Memory B cell (primary cell): ENCODE results near the gene GPR137.
"Not testable (repeated sequence)": the region's sequence is repeated elsewhere in the genome, so short reads cannot be mapped to it uniquely, and the experiment has no call there.

Experiments
- ATAC-seq: fragments of 150-1000 bp; cut with Tn5 transposase; 2 replicates; pipeline ENCODE4 v1.10.0; 2021; ENCODE audit warnings: low read depth, mild to moderate bottlenecking, moderate library complexity
- DNase-seq, 2 donors: peaks; one replicate each; pipeline ENCODE4 v3.0.0; 2022; ENCODE audit warnings: low spot score in 2 of 2
- H3K27ac Mint-ChIP-seq: one replicate; pipeline ENCODE4 v1.8.0; 2022; ENCODE audit warnings: mild to moderate bottlenecking, moderate library complexity, mixed read lengths
- H3K27me3 Mint-ChIP-seq: one replicate; pipeline ENCODE4 v1.8.0; 2022; ENCODE audit warnings: mixed read lengths
- H3K36me3 Mint-ChIP-seq: one replicate; pipeline ENCODE4 v1.8.0; 2022; ENCODE audit warnings: mild to moderate bottlenecking, mixed read lengths
- H3K4me1 Mint-ChIP-seq: one replicate; pipeline ENCODE4 v1.8.0; 2022; ENCODE audit warnings: mixed read lengths
- H3K4me3 Mint-ChIP-seq: one replicate; pipeline ENCODE4 v1.8.0; 2022; ENCODE audit warnings: mild to moderate bottlenecking, moderate library complexity, mixed read lengths
- H3K9me3 Mint-ChIP-seq: one replicate; pipeline ENCODE4 v1.8.0; 2022; ENCODE audit warnings: mixed read lengths

GPR137 gene

GRCh38 chr11:64245797-64246620 is 39.6 kb upstream of the GPR137 start:
- Mint-ChIP-seq H3K4me1 (peaks cover 14% of the 10 kb centered on the region), H3K9me3 (no peaks in the 10 kb centered on the region), H3K27me3 (no peaks in the 10 kb centered on the region), H3K36me3 (peaks cover 2% of the 10 kb centered on the region), H3K27ac (peak overlapping the region; percentile 80), H3K4me3 (peak overlapping the region; percentile 89)
- no peak for ATAC-seq
- peak in 1 of 2 donors; percentile 56 for DNase-seq

- not testable (repeated sequence) for DNase-seq, H3K9me3 Mint-ChIP-seq, H3K27me3 Mint-ChIP-seq, H3K36me3 Mint-ChIP-seq
- ATAC-seq = peak; percentile 28
- Mint-ChIP-seq H3K4me1 (peaks cover 13% of the 10 kb centered on the region), H3K27ac (peak overlapping the region; percentile 78), H3K4me3 (peak overlapping the region; percentile 87)
These were observed 39.1 kb upstream of the GPR137 start for GRCh38 chr11:64246621-64246870.

DNA sequence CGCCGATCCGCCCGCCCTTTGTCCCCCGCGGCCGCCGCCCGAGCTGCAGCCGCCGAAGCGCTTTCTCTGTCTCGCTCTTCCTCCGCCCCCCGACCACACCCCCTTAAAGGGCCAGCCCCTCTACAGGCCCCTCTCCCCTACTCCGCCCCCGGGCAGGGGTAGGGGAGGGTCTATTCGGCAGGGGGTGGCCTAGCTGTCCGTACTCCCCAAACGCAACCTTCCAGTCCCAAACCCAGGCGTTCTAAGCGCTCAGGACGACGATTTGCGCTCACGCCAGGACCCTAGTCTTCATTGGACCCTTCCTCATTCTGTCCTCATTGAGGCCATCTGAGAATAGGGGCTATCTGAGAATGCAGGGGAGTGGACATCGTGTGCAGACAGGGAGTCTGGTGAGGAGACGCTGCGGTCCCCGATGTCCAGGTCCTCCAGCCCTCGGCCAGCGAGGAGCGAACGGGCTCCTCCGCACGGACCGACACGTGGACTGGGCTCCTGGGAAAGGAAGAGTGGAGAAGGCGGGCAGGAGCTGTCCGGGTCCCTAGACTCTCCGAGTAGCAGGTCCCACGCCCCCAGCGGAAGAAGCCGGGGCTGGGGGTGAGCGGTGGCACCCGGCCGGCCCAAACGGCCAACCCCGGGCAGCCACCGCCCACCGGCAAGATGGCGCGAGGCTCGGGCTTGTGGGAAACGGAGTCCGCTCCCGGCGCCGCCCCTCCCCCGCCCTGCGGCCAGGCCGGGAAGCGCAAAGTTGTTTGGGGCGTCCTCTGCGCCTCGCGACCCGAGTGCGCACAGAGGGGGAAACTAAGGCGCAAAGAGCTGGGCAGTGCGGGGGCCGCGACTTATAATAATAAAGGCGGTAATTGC is 38.5 kb upstream of the GPR137 start, which contains the start of gene PPP1R14B:
Gene PPP1R14B (minus strand): TSS at position 73 of the 858 bp plus-strand sequence. CDS start 270 bp downstream, outside the sequence.
- Mint-ChIP-seq H3K27ac (peak within 1 kb of the TSS; percentile 80), H3K27me3 (no peaks in the 10 kb centered on the region), H3K9me3 (no peaks in the 10 kb centered on the region), H3K36me3 (peaks cover 2% of the 10 kb centered on the region), H3K4me1 (peaks cover 16% of the 10 kb centered on the region), H3K4me3 (peak within 1 kb of the TSS; percentile 89)
- DNase-seq (peak; percentile 69 to 74), ATAC-seq (peak; percentile 70)

DNA sequence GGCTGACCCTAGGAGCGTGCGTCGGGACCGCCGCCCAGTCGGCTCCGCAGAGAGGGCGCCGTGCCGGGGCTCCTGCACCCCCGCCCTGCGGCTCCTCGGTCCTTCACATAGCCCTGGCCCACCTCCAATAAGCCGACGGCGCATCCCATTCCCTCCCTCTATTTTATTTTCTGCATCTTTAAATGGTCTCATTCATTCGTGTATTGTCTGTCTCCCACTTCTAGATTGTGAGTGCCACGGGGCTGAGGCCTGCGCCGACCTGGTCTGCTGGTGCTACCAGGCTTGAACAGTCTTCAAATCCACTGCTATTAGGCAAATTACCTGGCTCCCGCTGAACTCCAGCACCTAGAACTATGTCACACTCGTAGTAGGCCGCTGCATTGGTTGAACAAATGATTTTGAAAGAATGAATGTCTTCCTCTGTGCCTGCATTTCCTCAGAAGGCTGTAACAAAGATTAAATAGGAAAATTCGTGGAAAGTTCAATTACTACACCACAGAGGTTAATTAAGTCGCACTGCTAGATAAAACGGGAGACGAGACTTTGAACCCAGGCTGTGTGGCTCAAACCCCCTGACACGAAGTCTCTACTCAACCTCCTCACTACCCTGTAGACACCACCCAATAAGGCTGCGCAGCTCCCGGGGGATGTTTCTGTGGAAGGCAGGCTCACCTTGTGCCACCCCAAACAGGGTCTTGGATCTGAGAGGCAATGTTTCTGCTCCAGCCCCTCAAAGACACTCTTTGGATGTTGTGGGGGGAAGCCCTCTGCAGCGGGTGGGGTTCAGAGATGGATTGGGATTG is 37.7 kb upstream of the GPR137 start:
- no peak for DNase-seq
- Mint-ChIP-seq H3K36me3 (peaks cover 2% of the 10 kb centered on the region), H3K27ac (no peak overlapping the region), H3K9me3 (no peaks in the 10 kb centered on the region), H3K27me3 (no peaks in the 10 kb centered on the region), H3K4me1 (peaks cover 17% of the 10 kb centered on the region), H3K4me3 (peak overlapping the region; percentile 87)
- ATAC-seq = no peak

- Mint-ChIP-seq H3K36me3 (peaks cover 2% of the 10 kb centered on the region), H3K9me3 (no peaks in the 10 kb centered on the region), H3K4me1 (peaks cover 17% of the 10 kb centered on the region), H3K27ac (no peak overlapping the region), H3K27me3 (no peaks in the 10 kb centered on the region), H3K4me3 (peak overlapping the region; percentile 28)
- ATAC-seq (no peak), DNase-seq (no peak)
These were observed 37.1 kb upstream of the GPR137 start for GRCh38 chr11:64248578-64248977.

DNA sequence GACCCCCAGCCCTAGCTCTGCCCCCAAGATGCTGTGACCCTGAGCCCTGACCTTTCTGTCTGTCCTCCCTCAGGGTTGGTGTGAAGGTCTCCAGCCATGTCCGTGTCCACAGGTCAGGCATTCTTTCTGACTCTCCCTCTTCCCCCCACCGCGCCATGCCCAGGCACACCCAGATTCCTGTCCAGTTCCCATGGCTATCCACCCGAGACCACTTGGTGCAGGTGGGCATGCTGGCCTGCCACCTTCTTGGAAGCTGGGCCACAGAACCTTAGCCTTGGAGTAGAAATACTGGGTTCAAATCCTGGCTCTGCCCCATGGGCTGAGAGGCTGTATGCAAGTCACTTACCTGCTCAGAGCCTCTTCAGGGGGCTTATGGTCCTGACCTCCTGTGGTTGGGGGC is 36.6 kb upstream of the GPR137 start:
- no peaks in the 10 kb centered on the region for H3K36me3 Mint-ChIP-seq
- no peaks in the 10 kb centered on the region for H3K27me3 Mint-ChIP-seq
- no peak overlapping the region for H3K27ac Mint-ChIP-seq
- DNase-seq = no peak
- no peak overlapping the region for H3K4me3 Mint-ChIP-seq
- ATAC-seq = no peak
- peaks cover 17% of the 10 kb centered on the region for H3K4me1 Mint-ChIP-seq
- H3K9me3 Mint-ChIP-seq = no peaks in the 10 kb centered on the region

- Mint-ChIP-seq H3K27ac (no peak overlapping the region), H3K36me3 (no peaks in the 10 kb centered on the region), H3K4me3 (peak overlapping the region; percentile 30), H3K9me3 (no peaks in the 10 kb centered on the region), H3K27me3 (no peaks in the 10 kb centered on the region), H3K4me1 (peaks cover 17% of the 10 kb centered on the region)
- no peak for ATAC-seq
- DNase-seq = no peak
These were observed 35.9 kb upstream of the GPR137 start for GRCh38 chr11:64249563-64250414.

DNA sequence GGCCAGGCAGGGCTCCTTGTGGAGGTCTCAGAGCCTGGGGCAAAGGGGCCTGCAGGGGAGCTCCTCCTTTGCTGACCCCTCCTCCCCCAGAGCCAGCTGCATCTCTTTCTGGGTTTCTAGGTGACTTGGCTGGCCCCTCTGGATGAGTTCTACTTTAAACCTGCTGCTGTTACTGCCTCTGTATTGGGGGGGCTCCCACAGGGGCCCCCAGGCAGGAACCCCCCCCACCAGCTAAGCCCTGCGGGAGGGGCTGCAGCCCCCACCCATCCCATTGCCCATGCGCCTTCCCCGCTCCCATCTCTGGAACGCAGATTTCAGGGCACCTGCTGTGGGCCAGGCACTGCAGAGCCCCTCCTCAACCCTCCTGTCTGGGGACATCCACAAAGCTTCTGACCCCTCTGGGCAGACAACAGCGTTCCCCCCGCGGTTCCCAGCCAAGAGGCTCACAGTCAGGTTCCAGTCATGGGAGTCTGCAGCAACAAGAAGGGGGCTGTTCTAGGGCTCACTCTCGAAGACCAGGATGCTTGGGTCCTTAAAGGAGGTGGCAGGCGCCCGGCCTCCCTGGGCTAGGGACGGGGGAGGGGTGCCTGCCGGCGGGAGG is 35.1 kb upstream of the GPR137 start:
- H3K4me1 Mint-ChIP-seq = peaks cover 17% of the 10 kb centered on the region
- no peak for ATAC-seq
- no peak overlapping the region for H3K27ac Mint-ChIP-seq

GRCh38 chr11:64251016-64251752 is 34.5 kb upstream of the GPR137 start, which contains the start of gene PLCB3:
TSS of gene PLCB3 (plus strand) at chr11:64251530. CDS start at chr11:64251650, 120 bp downstream.
- DNase-seq (peak; percentile 65 to 74), ATAC-seq (peak; percentile 57)
- Mint-ChIP-seq H3K4me1 (peaks cover 12% of the 10 kb centered on the region), H3K27ac (peak within 1 kb of the TSS; percentile 78), H3K9me3 (no peaks in the 10 kb centered on the region), H3K36me3 (no peaks in the 10 kb centered on the region), H3K27me3 (no peaks in the 10 kb centered on the region), H3K4me3 (peak within 1 kb of the TSS; percentile 89)

More for the DNA sequence above, 35.1 kb upstream of the GPR137 start:
- no peaks in the 10 kb centered on the region for H3K9me3 Mint-ChIP-seq
- H3K36me3 Mint-ChIP-seq = no peaks in the 10 kb centered on the region
- H3K4me3 Mint-ChIP-seq = peak overlapping the region; percentile 82
- DNase-seq = no peak
- H3K27me3 Mint-ChIP-seq = no peaks in the 10 kb centered on the region

DNA sequence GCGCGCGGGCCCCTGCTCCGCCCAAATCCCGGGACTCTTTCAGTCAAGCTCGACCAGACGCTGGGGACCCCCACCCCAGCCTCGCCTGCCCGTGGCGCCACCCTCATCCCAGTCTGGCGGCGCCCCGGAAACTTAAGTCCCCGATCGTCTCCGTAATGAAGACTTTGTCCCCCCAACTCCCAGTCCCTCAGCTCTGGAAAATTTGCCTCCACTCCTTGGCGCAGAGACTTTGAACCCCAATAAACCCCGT is 34.0 kb upstream of the GPR137 start:
- peak overlapping the region; percentile 89 for H3K4me3 Mint-ChIP-seq
- H3K36me3 Mint-ChIP-seq = no peaks in the 10 kb centered on the region
- H3K4me1 Mint-ChIP-seq = peaks cover 12% of the 10 kb centered on the region
- ATAC-seq = no peak
- H3K9me3 Mint-ChIP-seq = no peaks in the 10 kb centered on the region
- DNase-seq = no peak
- no peaks in the 10 kb centered on the region for H3K27me3 Mint-ChIP-seq
- H3K27ac Mint-ChIP-seq = no peak overlapping the region

- Mint-ChIP-seq H3K36me3 (no peaks in the 10 kb centered on the region), H3K4me3 (peak overlapping the region; percentile 89), H3K27ac (peak overlapping the region; percentile 78), H3K27me3 (no peaks in the 10 kb centered on the region), H3K4me1 (peaks cover 12% of the 10 kb centered on the region), H3K9me3 (no peaks in the 10 kb centered on the region)
- DNase-seq (no peak), ATAC-seq (no peak)
These were observed 33.4 kb upstream of the GPR137 start for GRCh38 chr11:64252003-64252872.

GRCh38 chr11:64253043-64253442 is 32.6 kb upstream of the GPR137 start:
- Mint-ChIP-seq H3K9me3 (no peaks in the 10 kb centered on the region), H3K27ac (no peak overlapping the region), H3K4me3 (no peak overlapping the region), H3K27me3 (no peaks in the 10 kb centered on the region), H3K4me1 (peaks cover 10% of the 10 kb centered on the region), H3K36me3 (peaks cover 3% of the 10 kb centered on the region)
- no peak for ATAC-seq
- DNase-seq = no peak
